HUES64 (cell line): ENCODE data around the gene TNS3.

Source experiments
- H3K27ac ChIP-seq: 2 replicates; pipeline ENCODE4 v1.7.0; 2013; ENCODE audit warnings: low read depth, low read length, inconsistent platforms
- H3K27me3 ChIP-seq: 2 replicates; pipeline ENCODE4 v1.6.1; 2013; ENCODE audit warnings: mild to moderate bottlenecking, low read length; ENCODE audit not compliant: insufficient read depth
- H3K36me3 ChIP-seq: 2 replicates; pipeline ENCODE4 v1.6.1; 2013; ENCODE audit warnings: mild to moderate bottlenecking, low read length; ENCODE audit not compliant: insufficient read depth
- H3K4me1 ChIP-seq: 2 replicates; pipeline ENCODE4 v1.6.1; 2013; ENCODE audit warnings: mild to moderate bottlenecking, low read length, moderate library complexity; ENCODE audit not compliant: insufficient read depth
- H3K4me3 ChIP-seq: 2 replicates; pipeline ENCODE4 v1.5.1; 2013; ENCODE audit warnings: mild to moderate bottlenecking, low read length, moderate library complexity
- H3K9ac ChIP-seq: 2 replicates; pipeline ENCODE4 v1.6.1; 2013; ENCODE audit warnings: mild to moderate bottlenecking, low read depth, low read length
- H3K9me3 ChIP-seq: 2 replicates; pipeline ENCODE4 v1.6.1; 2013; ENCODE audit warnings: low read depth, low read length; ENCODE audit not compliant: insufficient read depth
- WGBS: fragments of 150-250, 120-280 bp; methylation state at CpG from one replicate; pipeline ENCODE4 v1.1.7; 2013; ENCODE audit warnings: missing lambda C conversion rate; 5-methylcytosine and 5-hydroxymethylcytosine counted together

Gene TNS3

GRCh38 chr7:47454974-47455871 lies 126.7 kb downstream of the TNS3 start:
- no peaks in the 10 kb centered on the region for H3K9me3 ChIP-seq
- H3K4me1 ChIP-seq: peaks cover 21% of the 10 kb centered on the region
- H3K27me3 ChIP-seq: no peaks in the 10 kb centered on the region
- H3K4me3 ChIP-seq: no peak overlapping the region
- H3K36me3 ChIP-seq: no peaks in the 10 kb centered on the region
- 93% methylated on average over 7 of the region's 7 CpGs for WGBS
- H3K9ac ChIP-seq: no peak overlapping the region
- H3K27ac ChIP-seq: no peak overlapping the region

- Histone ChIP-seq H3K27ac (no peak overlapping the region), H3K9me3 (no peaks in the 10 kb centered on the region), H3K4me3 (no peak overlapping the region), H3K36me3 (no peaks in the 10 kb centered on the region), H3K9ac (no peak overlapping the region), H3K27me3 (no peaks in the 10 kb centered on the region), H3K4me1 (peaks cover 21% of the 10 kb centered on the region)
- WGBS: 71% methylated on average over 14 of the region's 14 CpGs
Observed at GRCh38 chr7:47454069-47454973, 127.6 kb downstream of the TNS3 start.

- no peaks in the 10 kb centered on the region for H3K27me3 ChIP-seq
- H3K4me3 ChIP-seq: no peak overlapping the region
- H3K9me3 ChIP-seq: no peaks in the 10 kb centered on the region
- no peaks in the 10 kb centered on the region for H3K36me3 ChIP-seq
- WGBS: 86% methylated on average over 22 of the region's 23 CpGs
- H3K9ac ChIP-seq: no peak overlapping the region
- peaks cover 21% of the 10 kb centered on the region for H3K4me1 ChIP-seq
- no peak overlapping the region for H3K27ac ChIP-seq
Observed at GRCh38 chr7:47453093-47454061, 128.5 kb downstream of the TNS3 start.

- Histone ChIP-seq H3K27me3 (no peaks in the 10 kb centered on the region), H3K9ac (no peak overlapping the region), H3K4me3 (no peak overlapping the region), H3K4me1 (peaks cover 21% of the 10 kb centered on the region), H3K9me3 (no peaks in the 10 kb centered on the region), H3K27ac (no peak overlapping the region), H3K36me3 (no peaks in the 10 kb centered on the region)
- 87% methylated on average over 11 of the region's 11 CpGs for WGBS
Observed at GRCh38 chr7:47452715-47453092, 129.2 kb downstream of the TNS3 start.

GRCh38 chr7:47452295-47452694 lies 129.6 kb downstream of the TNS3 start:
- H3K27me3 ChIP-seq: no peaks in the 10 kb centered on the region
- peaks cover 21% of the 10 kb centered on the region for H3K4me1 ChIP-seq
- no peak overlapping the region for H3K27ac ChIP-seq
- no peaks in the 10 kb centered on the region for H3K9me3 ChIP-seq
- H3K9ac ChIP-seq: no peak overlapping the region
- H3K4me3 ChIP-seq: no peak overlapping the region
- WGBS: 96% methylated on average over 3 of the region's 3 CpGs
- H3K36me3 ChIP-seq: no peaks in the 10 kb centered on the region

GRCh38 chr7:47451851-47452205 lies 130.1 kb downstream of the TNS3 start:
- no peak overlapping the region for H3K27ac ChIP-seq
- no peaks in the 10 kb centered on the region for H3K9me3 ChIP-seq
- no peak overlapping the region for H3K9ac ChIP-seq
- 78% methylated on average over 3 of the region's 3 CpGs for WGBS
- H3K27me3 ChIP-seq: no peaks in the 10 kb centered on the region
- H3K4me1 ChIP-seq: peaks cover 21% of the 10 kb centered on the region
- no peaks in the 10 kb centered on the region for H3K36me3 ChIP-seq
- H3K4me3 ChIP-seq: no peak overlapping the region

- WGBS: 89% methylated on average over 11 of the region's 11 CpGs
- H3K27ac ChIP-seq: no peak overlapping the region
- no peak overlapping the region for H3K4me3 ChIP-seq
- H3K9me3 ChIP-seq: no peaks in the 10 kb centered on the region
- no peaks in the 10 kb centered on the region for H3K36me3 ChIP-seq
- peaks cover 14% of the 10 kb centered on the region for H3K4me1 ChIP-seq
- no peak overlapping the region for H3K9ac ChIP-seq
- no peaks in the 10 kb centered on the region for H3K27me3 ChIP-seq
Observed at GRCh38 chr7:47449810-47450590, 131.9 kb downstream of the TNS3 start.

GRCh38 chr7:47448971-47449370 lies 132.9 kb downstream of the TNS3 start:
- no peaks in the 10 kb centered on the region for H3K9me3 ChIP-seq
- no peak overlapping the region for H3K9ac ChIP-seq
- 95% methylated on average over 9 of the region's 9 CpGs for WGBS
- no peak overlapping the region for H3K4me3 ChIP-seq
- no peak overlapping the region for H3K27ac ChIP-seq
- H3K27me3 ChIP-seq: no peaks in the 10 kb centered on the region
- H3K36me3 ChIP-seq: no peaks in the 10 kb centered on the region
- H3K4me1 ChIP-seq: peaks cover 7% of the 10 kb centered on the region

- H3K4me1 ChIP-seq: peaks cover 3% of the 10 kb centered on the region
Observed at GRCh38 chr7:47447621-47448349, 134.1 kb downstream of the TNS3 start.

More at GRCh38 chr7:47447621-47448349, 134.1 kb downstream of the TNS3 start:
- Histone ChIP-seq H3K27ac (no peak overlapping the region), H3K36me3 (no peaks in the 10 kb centered on the region), H3K9ac (no peak overlapping the region), H3K4me3 (no peak overlapping the region), H3K9me3 (no peaks in the 10 kb centered on the region), H3K27me3 (no peaks in the 10 kb centered on the region)
- WGBS: 94% methylated on average over 11 of the region's 12 CpGs
